HG03439 (cell line): ENCODE measurements around the gene MRPS26.
"Not testable (repeated sequence)": the region's sequence is repeated elsewhere in the genome, so short reads cannot be mapped to it uniquely, and the experiment has no call there.

ENCODE experiments used
- ATAC-seq: cut with Tn5 transposase; IDR thresholded peaks from one replicate; pipeline ENCODE4 v1.9.1; 2021; ENCODE audit warnings: mild to moderate bottlenecking, moderate library complexity; ENCODE audit not compliant: unreplicated experiment

MRPS26 gene

DNA sequence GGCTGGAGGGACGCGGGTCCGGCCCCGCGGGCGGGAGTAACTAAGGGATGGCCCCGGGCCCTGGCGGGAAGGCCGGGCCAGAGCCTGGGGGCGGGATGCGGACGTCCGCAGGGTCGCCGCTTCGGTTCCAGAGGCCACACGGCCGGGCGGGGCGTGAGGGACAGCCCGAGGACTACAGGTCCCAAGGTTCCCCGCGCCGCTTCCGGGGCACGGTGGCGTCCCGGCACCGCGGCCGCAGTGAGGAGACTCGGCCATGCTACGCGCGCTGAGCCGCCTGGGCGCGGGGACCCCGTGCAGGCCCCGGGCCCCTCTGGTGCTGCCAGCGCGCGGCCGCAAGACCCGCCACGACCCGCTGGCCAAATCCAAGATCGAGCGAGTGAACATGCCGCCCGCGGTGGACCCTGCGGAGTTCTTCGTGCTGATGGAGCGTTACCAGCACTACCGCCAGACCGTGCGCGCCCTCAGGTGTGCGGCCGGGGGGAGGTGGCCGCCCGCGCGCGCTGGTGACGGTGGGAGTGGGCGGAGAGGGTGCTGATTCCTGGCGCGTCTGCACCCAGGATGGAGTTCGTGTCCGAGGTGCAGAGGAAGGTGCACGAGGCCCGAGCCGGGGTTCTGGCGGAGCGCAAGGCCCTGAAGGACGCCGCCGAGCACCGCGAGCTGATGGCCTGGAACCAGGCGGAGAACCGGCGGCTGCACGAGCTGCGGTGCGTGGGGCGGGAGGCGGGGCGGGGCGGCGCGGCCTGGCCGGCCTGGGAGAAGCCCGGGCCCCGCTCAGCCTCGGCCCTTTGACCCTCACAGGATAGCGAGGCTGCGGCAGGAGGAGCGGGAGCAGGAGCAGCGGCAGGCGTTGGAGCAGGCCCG lies at the start of gene MRPS26:
Gene MRPS26 (plus strand): TSS at position 237 of the 861 bp plus-strand sequence. CDS start 17 bp downstream, at position 254.
- ATAC-seq: peak; percentile 89

DNA sequence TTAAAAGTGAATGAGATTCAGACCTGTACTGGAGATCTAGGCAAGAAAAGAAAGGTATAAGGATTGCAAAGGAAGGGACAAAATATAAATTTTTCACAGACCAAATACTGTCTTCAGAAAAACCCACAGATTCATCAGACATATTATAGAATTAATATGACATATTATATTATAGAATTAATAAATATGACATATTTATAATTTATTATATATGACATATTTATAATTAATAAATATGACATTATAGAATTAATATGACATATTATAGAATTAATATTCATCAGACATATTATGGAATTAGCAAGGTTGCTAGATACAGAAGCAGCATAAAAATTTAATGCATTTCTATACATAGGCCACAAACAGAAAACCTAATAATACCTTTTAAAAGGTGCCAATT lies 47.1 kb upstream of the MRPS26 start:
- no peak for ATAC-seq

DNA sequence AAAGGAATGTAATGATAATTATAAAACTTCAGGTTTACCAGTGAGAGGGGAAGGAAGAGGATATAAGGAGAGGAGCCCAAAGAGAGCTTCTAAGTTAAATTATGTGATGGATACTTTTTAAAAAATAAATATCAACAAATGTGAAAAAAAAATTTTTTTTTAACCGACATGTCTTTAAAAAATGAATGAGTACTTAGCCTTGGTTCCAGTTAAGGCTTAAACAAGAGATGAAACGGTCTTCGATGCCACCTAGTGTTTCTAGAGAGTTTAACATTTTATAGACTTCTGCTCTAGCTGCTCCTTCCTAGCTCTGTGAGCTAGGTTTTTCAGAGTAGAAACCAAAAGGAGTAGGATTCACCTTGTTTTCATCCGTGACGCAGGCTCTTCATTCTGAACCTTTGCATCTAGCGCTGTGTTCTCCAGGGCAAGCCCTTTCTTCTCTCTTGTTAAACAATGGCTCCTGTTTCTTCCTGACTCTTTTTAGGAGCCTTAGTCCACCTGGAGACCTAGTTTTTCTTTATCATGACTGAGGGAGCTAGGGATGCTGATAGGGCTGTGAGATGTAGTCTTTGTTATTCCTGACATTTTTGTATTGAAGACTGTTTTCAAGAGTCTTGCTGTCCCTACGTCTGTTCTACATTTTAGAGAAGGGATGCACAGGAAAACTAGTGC lies 44.9 kb upstream of the MRPS26 start:
- no peak for ATAC-seq

DNA sequence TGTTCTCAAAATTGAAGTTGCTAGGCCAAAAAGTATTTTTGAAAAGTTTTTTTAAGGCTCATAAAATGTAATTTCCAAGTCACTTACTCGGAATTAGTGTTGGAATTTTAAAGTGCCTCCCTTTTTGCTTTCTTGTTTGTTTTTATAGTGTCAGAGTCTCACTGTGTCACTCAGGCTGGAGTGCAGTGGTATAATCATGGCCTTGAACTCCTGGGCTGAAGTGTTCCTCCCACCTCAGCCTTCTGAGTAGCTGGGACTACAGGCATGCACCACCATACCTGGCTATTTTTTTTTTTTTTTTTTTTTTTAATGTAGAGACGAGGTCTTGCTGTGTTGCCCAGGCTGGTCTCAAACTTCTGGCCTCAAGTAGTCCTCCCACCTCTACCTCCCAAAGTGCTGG lies 42.4 kb upstream of the MRPS26 start:
- no peak for ATAC-seq

DNA sequence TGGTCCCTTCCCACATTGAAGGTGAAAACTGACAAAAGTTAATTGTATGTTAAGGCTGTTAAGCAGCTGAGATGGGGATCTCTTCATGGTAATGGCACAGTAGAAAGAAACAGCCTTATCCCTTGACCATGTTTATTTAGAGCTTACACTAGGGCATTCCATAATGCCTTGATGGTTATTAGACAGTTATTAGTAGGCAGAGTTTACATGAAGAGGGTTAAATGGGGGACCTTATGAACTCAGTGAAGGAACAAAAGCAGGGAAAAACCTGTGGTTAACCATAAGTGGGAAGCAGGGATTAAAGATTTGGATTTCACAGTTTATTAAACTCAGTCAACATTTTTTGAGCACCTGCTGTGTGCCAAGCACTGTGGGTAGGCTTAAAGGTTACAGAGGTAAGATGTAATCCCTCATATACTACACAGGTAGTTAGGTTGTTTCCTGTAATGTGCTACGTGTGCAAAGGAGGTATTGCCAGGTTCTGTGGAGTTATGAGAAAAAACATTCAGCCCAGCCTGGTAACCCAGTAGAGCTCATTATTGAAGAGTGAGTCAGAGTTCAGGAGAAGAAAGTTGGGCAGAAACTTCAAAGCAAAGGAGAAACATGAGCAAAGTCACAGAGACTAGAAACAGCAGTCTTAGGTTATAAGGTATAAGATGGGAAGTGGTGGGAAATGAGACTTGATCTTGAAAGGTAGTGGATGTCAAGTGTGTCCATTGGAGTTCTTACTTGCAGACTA lies 34.7 kb upstream of the MRPS26 start:
- no peak for ATAC-seq

DNA sequence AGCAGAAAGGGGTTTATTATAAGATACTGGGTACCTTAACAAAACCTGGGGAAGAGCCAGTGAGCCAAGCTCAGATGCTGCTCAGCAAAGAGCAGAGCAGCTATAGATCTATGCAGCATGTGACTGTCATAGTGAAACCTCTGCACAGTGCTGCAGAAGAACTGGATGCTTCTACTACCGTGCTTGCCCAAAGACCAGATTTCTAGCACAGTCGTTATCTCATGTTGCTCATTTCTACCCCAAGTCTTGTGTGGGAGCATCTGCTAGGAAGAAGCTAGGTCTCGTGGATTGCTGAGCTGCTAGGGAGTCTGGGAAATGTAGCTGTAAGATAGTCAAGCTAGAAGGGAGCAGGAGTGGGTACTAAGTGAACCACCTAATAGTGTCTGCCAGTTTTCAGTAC lies 34.1 kb upstream of the MRPS26 start:
- ATAC-seq: no peak

DNA sequence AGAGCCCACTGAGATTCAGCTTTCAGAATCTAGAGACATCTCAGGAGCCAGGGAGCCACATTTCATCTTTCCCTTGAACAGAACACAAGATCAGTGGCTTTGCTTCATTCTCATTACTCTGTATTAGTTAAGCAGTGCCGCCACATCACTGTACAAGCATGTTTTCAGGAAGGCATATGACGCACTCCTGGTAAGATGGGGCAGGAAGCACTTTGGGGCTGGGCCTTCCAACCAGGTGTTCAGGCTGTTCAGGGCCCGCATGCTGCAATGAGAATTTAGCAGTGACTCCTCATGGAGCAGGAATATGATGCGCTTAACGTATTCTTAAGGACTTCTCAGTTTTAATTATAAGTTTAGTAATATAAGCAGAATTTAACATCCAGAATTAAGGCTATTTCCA lies 32.1 kb upstream of the MRPS26 start:
- no peak for ATAC-seq

DNA sequence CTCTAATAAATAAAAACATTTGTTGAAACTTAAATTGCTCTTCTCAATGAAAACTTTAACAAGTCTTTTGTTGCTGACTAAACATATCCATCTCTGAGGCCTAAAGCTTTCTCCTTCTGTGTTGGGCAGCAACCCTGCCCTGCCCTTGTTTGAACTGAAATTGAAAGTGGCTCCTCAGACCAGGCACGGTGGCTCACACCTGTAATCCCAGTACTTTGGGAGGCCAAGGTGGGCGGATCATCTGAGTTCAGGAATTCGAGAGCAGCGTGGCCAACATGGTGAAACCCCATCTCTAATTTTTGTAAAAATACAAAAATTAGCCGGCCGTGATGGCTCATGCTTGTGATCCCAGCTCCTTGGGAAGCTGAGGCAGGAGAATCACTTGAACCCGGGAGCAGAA lies 31.7 kb upstream of the MRPS26 start:
- ATAC-seq: no peak

DNA sequence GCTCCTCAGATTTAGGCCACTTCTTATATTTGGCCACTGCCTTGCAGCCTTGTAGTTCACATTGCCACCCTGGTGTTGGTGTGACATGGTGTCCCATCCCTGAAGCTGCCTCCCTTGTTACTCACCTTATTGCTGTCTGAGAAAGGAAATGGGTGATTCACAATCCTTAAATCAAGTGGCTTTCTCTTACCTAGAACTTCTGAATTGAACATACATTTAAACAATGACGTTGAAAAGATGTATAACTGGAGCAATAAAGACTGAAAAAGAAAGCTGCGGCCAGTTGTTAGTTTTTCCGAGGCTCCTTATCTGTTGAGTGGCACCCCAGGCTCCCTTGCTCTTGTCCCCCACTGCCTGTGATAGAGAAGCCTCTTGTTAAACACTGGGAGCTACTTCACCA lies 31.2 kb upstream of the MRPS26 start:
- ATAC-seq: no peak

DNA sequence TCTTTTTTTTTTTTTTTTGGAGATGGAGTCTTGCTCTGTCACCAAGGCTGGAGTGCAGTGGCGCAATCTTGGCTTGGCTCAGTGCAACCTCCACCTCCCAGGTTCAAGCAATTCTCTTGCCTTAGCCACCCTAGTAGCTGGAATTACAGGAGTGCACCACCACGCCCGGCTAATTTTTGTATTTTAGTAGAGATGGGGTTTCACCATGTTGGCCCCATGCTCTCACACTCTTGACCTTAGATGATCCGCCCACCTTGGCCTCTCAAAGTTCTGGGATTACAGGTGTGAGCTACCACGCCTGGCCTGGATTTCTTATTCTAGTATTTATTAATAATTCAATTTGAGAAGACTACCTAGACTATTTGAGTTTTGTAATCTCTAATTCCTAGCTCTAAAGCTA lies 30.6 kb upstream of the MRPS26 start:
- not testable (repeated sequence) for ATAC-seq

DNA sequence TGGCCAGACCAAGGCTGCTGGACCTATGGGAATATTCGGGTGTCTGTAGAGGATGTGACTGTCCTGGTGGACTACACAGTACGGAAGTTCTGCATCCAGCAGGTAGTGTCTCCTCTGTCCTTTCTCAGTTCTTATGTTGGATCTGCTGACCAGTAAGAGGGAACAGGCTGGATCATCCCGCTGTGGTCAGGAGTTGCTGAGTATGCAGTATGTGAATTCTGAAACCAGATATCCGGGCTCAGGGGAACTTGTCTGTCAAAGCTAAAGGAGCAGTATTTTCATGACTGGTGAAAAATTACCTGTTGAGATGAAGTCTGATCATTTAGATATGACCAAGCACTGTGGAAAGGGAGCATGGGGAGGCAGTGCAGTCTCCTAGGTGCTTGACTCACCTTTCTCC lies 24.5 kb upstream of the MRPS26 start:
- ATAC-seq: no peak

DNA sequence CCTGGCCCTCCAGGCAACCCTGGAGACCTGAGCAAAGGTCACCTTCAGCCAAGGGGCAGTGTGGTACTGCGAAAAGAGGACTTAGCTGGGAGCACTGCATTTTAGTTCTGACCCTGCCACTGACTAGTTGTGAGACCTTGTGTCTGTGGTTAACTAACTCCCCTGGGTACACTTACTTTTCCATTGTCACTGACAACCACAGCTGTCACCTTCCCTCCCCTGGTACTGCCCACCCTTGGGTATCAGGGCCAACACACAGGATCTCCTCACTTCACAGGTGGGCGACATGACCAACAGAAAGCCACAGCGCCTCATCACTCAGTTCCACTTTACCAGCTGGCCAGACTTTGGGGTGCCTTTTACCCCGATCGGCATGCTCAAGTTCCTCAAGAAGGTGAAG lies 24.1 kb upstream of the MRPS26 start:
- ATAC-seq: no peak

DNA sequence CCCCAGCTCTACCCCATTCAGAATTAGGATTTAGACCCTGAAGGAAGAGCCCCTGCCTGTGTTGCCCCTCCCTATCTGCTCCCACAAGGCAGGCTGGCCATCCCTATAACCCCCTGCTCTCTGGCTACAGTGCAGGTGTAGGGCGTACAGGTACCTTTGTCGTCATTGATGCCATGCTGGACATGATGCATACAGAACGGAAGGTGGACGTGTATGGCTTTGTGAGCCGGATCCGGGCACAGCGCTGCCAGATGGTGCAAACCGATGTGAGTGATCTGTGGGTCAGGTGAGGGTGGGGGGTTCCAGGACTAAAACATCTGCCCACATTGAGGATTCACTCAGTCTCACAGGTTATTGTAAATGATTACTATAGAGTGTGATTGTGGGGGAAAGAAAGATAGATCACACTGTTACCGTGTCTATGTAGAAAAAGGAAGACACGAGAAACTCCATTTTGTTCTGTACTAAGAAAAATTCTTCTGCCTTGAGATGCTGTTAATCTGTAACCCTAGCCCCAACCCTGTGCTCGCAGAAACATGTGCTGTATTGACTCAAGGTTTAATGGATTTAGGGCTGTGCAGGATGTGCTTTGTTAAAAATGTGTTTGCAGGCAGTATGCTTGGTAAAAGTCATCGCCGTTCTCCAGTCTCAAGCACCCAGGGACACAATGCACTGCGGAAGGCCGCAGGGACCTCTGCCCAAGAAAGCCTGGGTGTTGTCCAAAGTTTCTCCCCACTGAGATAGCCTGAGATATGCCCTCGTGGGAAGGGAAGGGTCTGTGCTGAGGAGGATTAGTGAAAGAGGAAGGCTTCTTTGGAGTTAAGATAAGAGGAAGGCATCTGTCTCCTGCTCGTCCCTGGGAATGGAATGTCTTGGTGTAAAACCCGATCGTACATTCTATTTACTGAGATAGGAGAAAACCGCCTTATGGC lies 23.0 kb upstream of the MRPS26 start:
- not testable (repeated sequence) for ATAC-seq

DNA sequence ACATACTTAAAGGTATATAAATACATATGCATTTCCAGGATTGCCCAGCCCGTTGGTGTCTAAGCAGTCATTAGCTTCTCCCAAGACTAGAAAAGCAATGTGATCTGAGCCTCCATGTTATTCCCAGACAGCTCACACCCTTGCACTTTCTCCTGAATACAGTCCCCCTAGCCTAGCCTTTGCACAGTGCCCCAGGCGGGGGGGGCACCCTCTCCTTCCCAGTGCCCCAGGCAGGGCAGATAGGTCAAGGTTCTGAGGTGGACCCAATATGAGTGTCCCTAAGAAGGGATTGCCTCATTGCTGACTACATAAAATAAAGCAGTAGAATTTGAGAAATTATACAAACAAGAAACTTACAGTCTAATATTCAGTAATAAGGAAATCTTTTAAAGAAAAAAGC lies 17.9 kb upstream of the MRPS26 start:
- ATAC-seq: no peak

DNA sequence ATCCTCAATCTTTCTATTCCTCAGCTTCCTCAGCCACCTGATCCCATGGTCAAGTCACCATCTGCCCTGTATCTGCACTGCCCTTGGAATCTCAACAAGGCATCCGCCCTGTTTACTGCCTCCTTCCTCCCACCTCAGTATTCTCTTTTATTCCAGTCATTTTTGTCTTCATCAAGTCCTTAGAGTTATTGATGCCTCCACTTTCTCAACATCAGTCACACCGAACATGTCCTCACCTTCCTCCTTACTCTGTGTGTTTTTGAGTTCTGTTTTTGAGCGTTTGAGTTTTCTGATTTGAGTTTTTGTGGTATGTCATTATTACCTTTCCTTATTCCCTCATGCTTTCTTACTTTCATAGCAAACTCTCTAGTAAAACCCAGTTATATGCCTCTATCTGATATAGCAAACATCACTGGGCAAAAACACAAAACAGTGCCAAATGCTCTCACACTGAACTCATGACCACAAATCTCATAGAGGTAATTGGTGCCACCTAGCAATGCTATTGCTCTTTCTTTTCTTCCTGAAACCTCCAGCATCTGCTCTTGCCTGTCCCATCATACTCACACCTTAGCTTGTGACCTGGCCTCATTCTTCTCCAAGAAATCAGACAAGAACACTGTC lies 14.2 kb upstream of the MRPS26 start:
- no peak for ATAC-seq

DNA sequence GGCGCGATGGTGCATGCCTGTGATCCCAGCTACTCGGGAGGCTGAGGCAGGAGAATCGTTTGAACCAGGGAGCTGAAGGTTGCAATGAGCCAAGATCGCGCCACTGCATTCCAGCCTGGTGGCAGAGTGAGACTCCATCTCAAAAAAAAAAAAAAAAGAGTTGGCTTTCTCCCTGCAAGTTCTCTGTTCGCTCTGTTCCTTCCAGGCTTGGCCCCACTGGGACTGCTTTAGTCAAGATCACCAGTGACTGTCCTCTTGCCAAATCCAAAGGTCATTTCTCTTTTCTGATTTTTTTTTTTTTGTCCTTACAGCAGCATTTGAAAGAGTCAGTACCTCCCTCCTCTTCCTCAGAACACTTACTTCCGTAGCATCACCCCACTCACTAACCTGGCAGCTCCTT lies 13.2 kb upstream of the MRPS26 start:
- ATAC-seq: no peak

DNA sequence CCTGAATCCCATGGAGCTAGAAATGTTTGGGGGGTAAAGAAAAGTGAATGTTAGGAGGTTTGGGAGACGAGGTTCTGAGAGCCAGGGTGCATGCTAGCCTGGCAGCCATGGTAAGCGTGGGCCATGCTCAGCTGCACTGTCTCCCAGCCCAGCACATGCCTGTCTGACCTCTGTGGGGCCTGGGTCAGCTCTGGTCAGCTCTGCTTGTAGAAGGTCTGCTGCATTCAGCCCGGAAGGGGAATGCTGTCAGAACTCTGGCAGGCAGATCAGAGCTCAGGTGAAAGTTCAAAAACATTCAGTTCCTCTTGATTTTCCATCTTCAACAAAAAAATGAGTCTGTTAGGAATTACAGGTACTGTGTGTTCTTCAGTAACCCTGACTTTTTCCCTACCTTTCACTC lies 8.2 kb upstream of the MRPS26 start:
- ATAC-seq: no peak

DNA sequence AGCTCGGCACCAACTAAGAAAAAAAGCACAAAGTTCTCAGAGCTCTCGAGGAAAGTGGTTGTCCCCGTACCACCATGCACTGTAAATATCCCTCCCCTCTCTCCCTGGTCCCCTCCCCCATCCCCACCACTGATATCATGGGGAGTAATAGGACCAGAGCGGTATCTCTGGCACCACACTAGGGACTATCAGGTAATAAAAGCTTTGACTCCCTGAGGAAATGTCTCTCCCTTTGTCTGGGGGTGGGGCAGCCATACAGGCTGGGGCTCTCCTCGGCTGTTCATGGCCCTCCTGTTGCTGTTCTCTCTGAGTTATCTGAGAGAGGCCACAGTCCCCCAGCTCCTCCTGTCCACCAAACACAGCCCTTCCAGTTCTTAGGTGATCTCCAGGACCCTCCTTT lies 7.4 kb upstream of the MRPS26 start:
- no peak for ATAC-seq

DNA sequence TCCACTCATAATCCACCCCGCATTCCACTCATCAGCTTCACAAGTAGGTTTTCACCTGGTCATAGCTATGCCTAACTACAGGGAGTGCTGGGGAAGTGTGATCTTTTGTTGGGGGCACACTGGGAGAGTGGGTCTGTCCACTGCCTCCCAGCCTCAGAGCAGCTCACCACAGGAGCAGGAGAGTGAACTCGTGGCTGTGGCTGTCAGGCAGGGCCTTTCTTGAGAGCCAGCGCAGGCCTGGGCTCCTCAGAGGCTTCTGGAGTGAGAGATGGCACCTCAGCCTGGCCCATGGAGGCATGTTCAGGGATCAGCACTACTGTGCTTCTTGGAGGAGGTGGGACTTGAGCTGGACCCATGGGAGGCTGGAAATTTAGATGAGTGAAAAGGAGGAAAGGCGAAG lies 6.4 kb upstream of the MRPS26 start:
- no peak for ATAC-seq

DNA sequence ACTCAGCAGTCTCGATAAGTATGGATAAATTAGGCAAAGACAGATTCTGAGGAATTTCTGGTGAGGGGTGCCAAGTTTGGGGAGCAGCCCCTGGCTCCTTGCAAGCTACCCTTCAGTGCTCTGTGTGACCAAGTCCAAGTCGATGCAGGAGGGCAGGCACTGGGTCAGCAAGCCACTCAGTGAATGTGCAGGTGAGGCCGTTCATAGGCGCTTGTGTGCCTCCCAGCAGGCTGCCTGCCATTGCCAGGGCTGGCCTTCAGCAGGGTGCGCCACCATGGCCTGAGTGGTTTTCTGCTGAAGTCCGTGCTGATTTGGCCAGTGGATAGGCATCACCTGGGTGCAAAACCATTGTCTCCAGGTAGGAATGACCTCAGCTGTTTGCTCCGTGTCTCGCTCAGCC lies 5.8 kb upstream of the MRPS26 start:
- no peak for ATAC-seq
